Neural cell (in vitro differentiated cells): ENCODE results near the gene OTP. TPM values are rescaled to one million over a fixed set of nuclear protein-coding genes. Genes with fewer than 3 reads are reported as not detected.

ENCODE experiments used
- H2AFZ ChIP-seq: fragments of 200-600, 300-800 bp; sonication (generic), shearing (Covaris generic); 2 replicates; pipeline ENCODE4 v1.6.0; 2014; ENCODE audit warnings: low read depth, mild to moderate bottlenecking, antibody characterized with exemption, low read length, moderate library complexity
- H3F3A ChIP-seq: fragments of 200-600 bp; shearing (Covaris generic); 2 replicates; pipeline ENCODE4 v1.6.1; 2016; ENCODE audit warnings: mild to moderate bottlenecking, moderate library complexity, mixed read lengths, antibody characterized with exemption, low read length; ENCODE audit not compliant: insufficient read depth, poor library complexity, severe bottlenecking
- H3K27ac ChIP-seq: fragments of 200-600, 300-800 bp; sonication (generic), shearing (Covaris generic); 2 replicates; pipeline ENCODE4 v1.5.1; 2014; ENCODE audit warnings: mild to moderate bottlenecking, low read length, moderate library complexity
- H3K27me3 ChIP-seq: fragments of 300-800, 200-600 bp; sonication (generic), shearing (Covaris generic); 2 replicates; pipeline ENCODE4 v1.6.0; 2014; ENCODE audit warnings: mild to moderate bottlenecking, low read depth, low read length, moderate library complexity; ENCODE audit not compliant: insufficient read depth
- H3K36me3 ChIP-seq: fragments of 300-800, 200-600 bp; sonication (generic), shearing (Covaris generic); 2 replicates; pipeline ENCODE4 v1.5.1; 2014; ENCODE audit warnings: mild to moderate bottlenecking, antibody characterized with exemption, low read length, moderate library complexity; ENCODE audit not compliant: insufficient read depth
- H3K4me2 ChIP-seq: fragments of 300-800, 200-600 bp; sonication (generic), shearing (Covaris generic); 2 replicates; pipeline ENCODE4 v1.6.0; 2014; ENCODE audit warnings: mild to moderate bottlenecking, low read length
- H3K4me3 ChIP-seq: fragments of 300-800, 200-600 bp; sonication (generic), shearing (Covaris generic); 2 replicates; pipeline ENCODE4 v1.5.1; 2014; ENCODE audit warnings: mild to moderate bottlenecking, low read length, moderate library complexity
- H3K79me2 ChIP-seq: fragments of 200-600 bp; shearing (Covaris generic); replicated peaks from 2 replicates; pipeline ENCODE4 v1.6.0; 2014; ENCODE audit warnings: mild to moderate bottlenecking, low read length, moderate library complexity; ENCODE audit not compliant: insufficient read depth
- H3K9ac ChIP-seq: fragments of 300-800, 200-600 bp; sonication (generic), shearing (Covaris generic); 2 replicates; pipeline ENCODE4 v1.6.1; 2016; ENCODE audit warnings: mild to moderate bottlenecking, low read length, mixed read lengths
- H3K9me2 ChIP-seq: fragments of 200-600 bp; shearing (Covaris generic); 2 replicates; pipeline ENCODE4 v1.6.1; 2016; ENCODE audit warnings: mild to moderate bottlenecking, low read length, mixed read lengths; ENCODE audit not compliant: insufficient read depth
- H3K9me3 ChIP-seq: fragments of 200-600, 300-800 bp; sonication (generic), shearing (Covaris generic); 2 replicates; pipeline ENCODE4 v1.6.1; 2016; ENCODE audit warnings: mild to moderate bottlenecking, mixed run types, low read length, moderate library complexity, mixed read lengths
- H4K20me1 ChIP-seq: fragments of 200-600 bp; shearing (Covaris generic); 2 replicates; pipeline ENCODE4 v1.6.1; 2016; ENCODE audit warnings: mild to moderate bottlenecking, mixed run types; ENCODE audit not compliant: insufficient read depth
- EP300 ChIP-seq: fragments of 450-650 bp; conservative IDR thresholded peaks from 2 replicates; pipeline ENCODE4 v1.6.1; 2014; ENCODE audit warnings: antibody characterized with exemption, mild to moderate bottlenecking, moderate library complexity; ENCODE audit not compliant: poor library complexity, severe bottlenecking
- EZH2 ChIP-seq: fragments of 200-600, 300-800 bp; shearing (Covaris generic), sonication (generic); IDR thresholded peaks from 2 replicates; pipeline ENCODE4 v1.6.1; 2014; ENCODE audit warnings: antibody characterized with exemption, low read length, borderline replicate concordance, mild to moderate bottlenecking; ENCODE audit not compliant: insufficient read depth, poor library complexity, severe bottlenecking
- MXI1 ChIP-seq: fragments of 450-650 bp; conservative IDR thresholded peaks from 2 replicates; pipeline ENCODE4 v1.6.1; 2014; ENCODE audit warnings: antibody characterized with exemption, mild to moderate bottlenecking; ENCODE audit not compliant: poor library complexity, severe bottlenecking
- POLR2AphosphoS5 ChIP-seq: IDR thresholded peaks from 2 replicates; pipeline ENCODE4 v1.6.1; 2012
- RAD21 ChIP-seq: fragments of 450-650 bp; conservative IDR thresholded peaks from 2 replicates; pipeline ENCODE4 v1.6.1; 2014; ENCODE audit warnings: antibody characterized with exemption, mild to moderate bottlenecking, moderate library complexity
- SMC3 ChIP-seq: fragments of 450-650 bp; conservative IDR thresholded peaks from 2 replicates; pipeline ENCODE4 v1.6.1; 2014; ENCODE audit warnings: antibody characterized with exemption, mild to moderate bottlenecking, moderate library complexity; ENCODE audit not compliant: poor library complexity
- TAF1 ChIP-seq: IDR thresholded peaks from 2 replicates; pipeline ENCODE4 v1.6.1; 2012; ENCODE audit warnings: low read depth
- polyA plus RNA-seq: library from polyadenylated mRNA; depleted of rRNA; stranded (reverse); fragments of >200 nt; gene quantifications from 2 replicates; pipeline ENCODE4 v1.2.3, GENCODE V29; 2014
- TF ChIP-seq, protein P1 (sequence below): IDR thresholded peaks from 2 replicates; pipeline ENCODE4 v1.6.1; 2012; ENCODE audit warnings: borderline replicate concordance
- TF ChIP-seq, protein P2 (sequence below): fragments of 450-650 bp; IDR thresholded peaks from 2 replicates; pipeline ENCODE4 v1.5.1; 2014; ENCODE audit warnings: antibody characterized with exemption, mild to moderate bottlenecking, moderate library complexity; ENCODE audit not compliant: poor library complexity, severe bottlenecking

The OTP gene
- polyA plus RNA-seq, 1 donor from 2014 or later: not detected

DNA sequence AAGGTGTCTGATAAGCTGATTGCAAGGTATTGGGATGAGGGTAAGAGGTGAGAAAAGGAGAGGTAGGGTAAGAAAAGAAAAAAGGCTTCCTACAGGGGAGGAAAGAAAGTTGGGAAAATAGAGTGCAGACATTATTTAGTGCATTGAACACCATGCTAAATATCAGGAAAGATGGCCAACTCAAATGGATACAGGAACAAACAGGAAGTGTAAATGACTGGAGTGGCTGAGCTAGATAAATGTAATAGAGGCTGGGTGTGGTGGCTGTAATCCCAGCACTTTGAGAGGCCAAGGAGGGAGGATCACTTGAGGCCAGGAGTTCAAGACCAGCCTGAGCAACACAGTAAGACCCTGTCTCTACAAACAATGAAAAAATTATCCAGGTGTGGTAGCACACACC is 32.2 kb downstream of the OTP start:
- Histone ChIP-seq H3K79me2 (no peaks in the 10 kb centered on the region), H3K27me3 (no peaks in the 10 kb centered on the region), H3K4me2 (no peak overlapping the region), H3K9me3 (no peaks in the 10 kb centered on the region), H4K20me1 (no peaks in the 10 kb centered on the region), H2AFZ (no peak overlapping the region), H3K9ac (no peak overlapping the region), H3K36me3 (no peaks in the 10 kb centered on the region), H3K9me2 (no peaks in the 10 kb centered on the region), H3K4me3 (no peak overlapping the region), H3K27ac (no peak overlapping the region), H3F3A (no peaks in the 10 kb centered on the region)
- TF ChIP-seq MXI1 (no peak), EZH2 (no peak), TAF1 (no peak), EP300 (no peak), RAD21 (no peak), POLR2AphosphoS5 (no peak), SMC3 (no peak)
- TF ChIP-seq, protein P1, sequence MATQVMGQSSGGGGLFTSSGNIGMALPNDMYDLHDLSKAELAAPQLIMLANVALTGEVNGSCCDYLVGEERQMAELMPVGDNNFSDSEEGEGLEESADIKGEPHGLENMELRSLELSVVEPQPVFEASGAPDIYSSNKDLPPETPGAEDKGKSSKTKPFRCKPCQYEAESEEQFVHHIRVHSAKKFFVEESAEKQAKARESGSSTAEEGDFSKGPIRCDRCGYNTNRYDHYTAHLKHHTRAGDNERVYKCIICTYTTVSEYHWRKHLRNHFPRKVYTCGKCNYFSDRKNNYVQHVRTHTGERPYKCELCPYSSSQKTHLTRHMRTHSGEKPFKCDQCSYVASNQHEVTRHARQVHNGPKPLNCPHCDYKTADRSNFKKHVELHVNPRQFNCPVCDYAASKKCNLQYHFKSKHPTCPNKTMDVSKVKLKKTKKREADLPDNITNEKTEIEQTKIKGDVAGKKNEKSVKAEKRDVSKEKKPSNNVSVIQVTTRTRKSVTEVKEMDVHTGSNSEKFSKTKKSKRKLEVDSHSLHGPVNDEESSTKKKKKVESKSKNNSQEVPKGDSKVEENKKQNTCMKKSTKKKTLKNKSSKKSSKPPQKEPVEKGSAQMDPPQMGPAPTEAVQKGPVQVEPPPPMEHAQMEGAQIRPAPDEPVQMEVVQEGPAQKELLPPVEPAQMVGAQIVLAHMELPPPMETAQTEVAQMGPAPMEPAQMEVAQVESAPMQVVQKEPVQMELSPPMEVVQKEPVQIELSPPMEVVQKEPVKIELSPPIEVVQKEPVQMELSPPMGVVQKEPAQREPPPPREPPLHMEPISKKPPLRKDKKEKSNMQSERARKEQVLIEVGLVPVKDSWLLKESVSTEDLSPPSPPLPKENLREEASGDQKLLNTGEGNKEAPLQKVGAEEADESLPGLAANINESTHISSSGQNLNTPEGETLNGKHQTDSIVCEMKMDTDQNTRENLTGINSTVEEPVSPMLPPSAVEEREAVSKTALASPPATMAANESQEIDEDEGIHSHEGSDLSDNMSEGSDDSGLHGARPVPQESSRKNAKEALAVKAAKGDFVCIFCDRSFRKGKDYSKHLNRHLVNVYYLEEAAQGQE: no peak
- TF ChIP-seq, protein P2, sequence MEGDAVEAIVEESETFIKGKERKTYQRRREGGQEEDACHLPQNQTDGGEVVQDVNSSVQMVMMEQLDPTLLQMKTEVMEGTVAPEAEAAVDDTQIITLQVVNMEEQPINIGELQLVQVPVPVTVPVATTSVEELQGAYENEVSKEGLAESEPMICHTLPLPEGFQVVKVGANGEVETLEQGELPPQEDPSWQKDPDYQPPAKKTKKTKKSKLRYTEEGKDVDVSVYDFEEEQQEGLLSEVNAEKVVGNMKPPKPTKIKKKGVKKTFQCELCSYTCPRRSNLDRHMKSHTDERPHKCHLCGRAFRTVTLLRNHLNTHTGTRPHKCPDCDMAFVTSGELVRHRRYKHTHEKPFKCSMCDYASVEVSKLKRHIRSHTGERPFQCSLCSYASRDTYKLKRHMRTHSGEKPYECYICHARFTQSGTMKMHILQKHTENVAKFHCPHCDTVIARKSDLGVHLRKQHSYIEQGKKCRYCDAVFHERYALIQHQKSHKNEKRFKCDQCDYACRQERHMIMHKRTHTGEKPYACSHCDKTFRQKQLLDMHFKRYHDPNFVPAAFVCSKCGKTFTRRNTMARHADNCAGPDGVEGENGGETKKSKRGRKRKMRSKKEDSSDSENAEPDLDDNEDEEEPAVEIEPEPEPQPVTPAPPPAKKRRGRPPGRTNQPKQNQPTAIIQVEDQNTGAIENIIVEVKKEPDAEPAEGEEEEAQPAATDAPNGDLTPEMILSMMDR: no peak

DNA sequence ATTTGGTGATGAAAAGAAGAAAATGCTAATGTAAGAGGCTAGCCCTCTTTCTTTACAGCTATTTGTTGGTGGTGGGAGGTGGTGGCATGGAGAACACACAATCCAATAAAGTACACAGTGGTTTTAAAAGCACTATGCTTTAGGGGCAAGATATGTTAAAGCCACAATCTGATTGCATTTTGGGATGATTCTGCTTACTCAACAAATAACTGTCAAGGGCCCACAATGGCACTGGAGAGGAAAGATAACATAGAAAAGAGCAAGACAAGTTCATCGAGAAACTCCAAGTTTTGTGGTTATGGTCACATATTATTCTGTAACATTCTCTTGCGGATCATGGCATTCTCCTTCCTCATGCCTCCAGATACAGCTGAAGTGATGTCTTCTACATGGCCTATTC is 38.8 kb downstream of the OTP start:
- H3K4me2 ChIP-seq: no peak overlapping the region

More for the DNA sequence above, 38.8 kb downstream of the OTP start:
- Histone ChIP-seq H3K9me2 (no peaks in the 10 kb centered on the region), H3K27me3 (no peaks in the 10 kb centered on the region), H3K4me3 (no peak overlapping the region), H3K9ac (no peak overlapping the region), H3K27ac (no peak overlapping the region), H3K79me2 (no peaks in the 10 kb centered on the region), H3F3A (no peaks in the 10 kb centered on the region), H3K9me3 (no peaks in the 10 kb centered on the region), H2AFZ (no peak overlapping the region), H3K36me3 (no peaks in the 10 kb centered on the region), H4K20me1 (no peaks in the 10 kb centered on the region)
- no peak for TF ChIP-seq MXI1
- TF ChIP-seq POLR2AphosphoS5: no peak
- TF ChIP-seq EZH2: no peak
